GM23338 (cell line): ENCODE measurements around the gene MGLL. TPM values are rescaled to one million over a fixed set of nuclear protein-coding genes. Genes with fewer than 3 reads are reported as not detected.

ENCODE experiments used
- CTCF ChIP-seq, 2 experiments: fragments of 200-600 bp in 1 of 2; sonication (generic) in 1 of 2; conservative IDR thresholded peaks; 2 replicates each; pipeline versions ENCODE4 v1.5.1 to v1.6.1; 2016 to 2017; ENCODE audit warnings: antibody characterized with exemption in 2 of 2, low read depth in 2 of 2, mild to moderate bottlenecking in 2 of 2, moderate library complexity in 1 of 2
- REST ChIP-seq: IDR thresholded peaks from one replicate; pipeline ENCODE4 v1.6.1; 2018; ENCODE audit warnings: antibody characterized with exemption; ENCODE audit not compliant: unreplicated experiment
- ZNF114 ChIP-seq: fragments of 250-450 bp; sonication (Bioruptor Pico); IDR thresholded peaks from 2 replicates; pipeline ENCODE4 v1.5.0; 2020; ENCODE audit warnings: mild to moderate bottlenecking, moderate library complexity
- polyA plus RNA-seq: library from polyadenylated mRNA; unstranded; fragments of >200 nt; fragmentation: Nextera tagmentation; extraction: Ambion mirVana; gene quantifications from 2 replicates; pipeline ENCODE4 v1.2.1, GENCODE V29; 2016
- total RNA-seq: library from RNA; depleted of rRNA; stranded (reverse); fragments of >200 nt; shearing (Covaris generic); gene quantifications from 2 replicates; pipeline ENCODE4 v1.2.3, GENCODE V29; 2014
- TF ChIP-seq, protein P1 (sequence below): fragments of 250-450 bp; sonication (Bioruptor Pico); IDR thresholded peaks from 2 replicates; pipeline ENCODE4 v1.5.0; 2020; ENCODE audit warnings: mild to moderate bottlenecking, moderate library complexity

The MGLL gene
- total and polyA plus RNA-seq, 2 experiments from 2014 or later: 0.71 to 0.83 TPM

DNA sequence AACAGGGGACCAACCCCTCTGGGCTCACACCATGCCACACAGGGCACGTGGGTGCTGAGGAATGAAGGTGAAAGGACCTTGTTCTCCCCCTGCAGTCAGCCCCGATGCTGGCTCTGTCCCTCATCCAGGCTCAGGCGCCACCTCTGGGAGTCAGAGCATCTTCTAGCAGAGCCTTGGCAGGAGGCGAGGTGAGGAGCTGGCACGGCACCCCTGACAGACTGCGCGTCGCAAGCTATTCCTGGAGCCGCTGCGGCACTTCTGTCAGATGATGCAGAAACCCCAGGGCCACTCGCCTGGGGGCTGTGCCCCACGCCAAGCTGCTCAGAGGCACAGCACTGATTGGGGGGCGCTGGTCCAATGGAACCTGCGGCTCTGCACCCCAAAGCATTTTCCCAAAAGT, 62.0 kb downstream of the MGLL start (continued):
- TF ChIP-seq, protein P1, sequence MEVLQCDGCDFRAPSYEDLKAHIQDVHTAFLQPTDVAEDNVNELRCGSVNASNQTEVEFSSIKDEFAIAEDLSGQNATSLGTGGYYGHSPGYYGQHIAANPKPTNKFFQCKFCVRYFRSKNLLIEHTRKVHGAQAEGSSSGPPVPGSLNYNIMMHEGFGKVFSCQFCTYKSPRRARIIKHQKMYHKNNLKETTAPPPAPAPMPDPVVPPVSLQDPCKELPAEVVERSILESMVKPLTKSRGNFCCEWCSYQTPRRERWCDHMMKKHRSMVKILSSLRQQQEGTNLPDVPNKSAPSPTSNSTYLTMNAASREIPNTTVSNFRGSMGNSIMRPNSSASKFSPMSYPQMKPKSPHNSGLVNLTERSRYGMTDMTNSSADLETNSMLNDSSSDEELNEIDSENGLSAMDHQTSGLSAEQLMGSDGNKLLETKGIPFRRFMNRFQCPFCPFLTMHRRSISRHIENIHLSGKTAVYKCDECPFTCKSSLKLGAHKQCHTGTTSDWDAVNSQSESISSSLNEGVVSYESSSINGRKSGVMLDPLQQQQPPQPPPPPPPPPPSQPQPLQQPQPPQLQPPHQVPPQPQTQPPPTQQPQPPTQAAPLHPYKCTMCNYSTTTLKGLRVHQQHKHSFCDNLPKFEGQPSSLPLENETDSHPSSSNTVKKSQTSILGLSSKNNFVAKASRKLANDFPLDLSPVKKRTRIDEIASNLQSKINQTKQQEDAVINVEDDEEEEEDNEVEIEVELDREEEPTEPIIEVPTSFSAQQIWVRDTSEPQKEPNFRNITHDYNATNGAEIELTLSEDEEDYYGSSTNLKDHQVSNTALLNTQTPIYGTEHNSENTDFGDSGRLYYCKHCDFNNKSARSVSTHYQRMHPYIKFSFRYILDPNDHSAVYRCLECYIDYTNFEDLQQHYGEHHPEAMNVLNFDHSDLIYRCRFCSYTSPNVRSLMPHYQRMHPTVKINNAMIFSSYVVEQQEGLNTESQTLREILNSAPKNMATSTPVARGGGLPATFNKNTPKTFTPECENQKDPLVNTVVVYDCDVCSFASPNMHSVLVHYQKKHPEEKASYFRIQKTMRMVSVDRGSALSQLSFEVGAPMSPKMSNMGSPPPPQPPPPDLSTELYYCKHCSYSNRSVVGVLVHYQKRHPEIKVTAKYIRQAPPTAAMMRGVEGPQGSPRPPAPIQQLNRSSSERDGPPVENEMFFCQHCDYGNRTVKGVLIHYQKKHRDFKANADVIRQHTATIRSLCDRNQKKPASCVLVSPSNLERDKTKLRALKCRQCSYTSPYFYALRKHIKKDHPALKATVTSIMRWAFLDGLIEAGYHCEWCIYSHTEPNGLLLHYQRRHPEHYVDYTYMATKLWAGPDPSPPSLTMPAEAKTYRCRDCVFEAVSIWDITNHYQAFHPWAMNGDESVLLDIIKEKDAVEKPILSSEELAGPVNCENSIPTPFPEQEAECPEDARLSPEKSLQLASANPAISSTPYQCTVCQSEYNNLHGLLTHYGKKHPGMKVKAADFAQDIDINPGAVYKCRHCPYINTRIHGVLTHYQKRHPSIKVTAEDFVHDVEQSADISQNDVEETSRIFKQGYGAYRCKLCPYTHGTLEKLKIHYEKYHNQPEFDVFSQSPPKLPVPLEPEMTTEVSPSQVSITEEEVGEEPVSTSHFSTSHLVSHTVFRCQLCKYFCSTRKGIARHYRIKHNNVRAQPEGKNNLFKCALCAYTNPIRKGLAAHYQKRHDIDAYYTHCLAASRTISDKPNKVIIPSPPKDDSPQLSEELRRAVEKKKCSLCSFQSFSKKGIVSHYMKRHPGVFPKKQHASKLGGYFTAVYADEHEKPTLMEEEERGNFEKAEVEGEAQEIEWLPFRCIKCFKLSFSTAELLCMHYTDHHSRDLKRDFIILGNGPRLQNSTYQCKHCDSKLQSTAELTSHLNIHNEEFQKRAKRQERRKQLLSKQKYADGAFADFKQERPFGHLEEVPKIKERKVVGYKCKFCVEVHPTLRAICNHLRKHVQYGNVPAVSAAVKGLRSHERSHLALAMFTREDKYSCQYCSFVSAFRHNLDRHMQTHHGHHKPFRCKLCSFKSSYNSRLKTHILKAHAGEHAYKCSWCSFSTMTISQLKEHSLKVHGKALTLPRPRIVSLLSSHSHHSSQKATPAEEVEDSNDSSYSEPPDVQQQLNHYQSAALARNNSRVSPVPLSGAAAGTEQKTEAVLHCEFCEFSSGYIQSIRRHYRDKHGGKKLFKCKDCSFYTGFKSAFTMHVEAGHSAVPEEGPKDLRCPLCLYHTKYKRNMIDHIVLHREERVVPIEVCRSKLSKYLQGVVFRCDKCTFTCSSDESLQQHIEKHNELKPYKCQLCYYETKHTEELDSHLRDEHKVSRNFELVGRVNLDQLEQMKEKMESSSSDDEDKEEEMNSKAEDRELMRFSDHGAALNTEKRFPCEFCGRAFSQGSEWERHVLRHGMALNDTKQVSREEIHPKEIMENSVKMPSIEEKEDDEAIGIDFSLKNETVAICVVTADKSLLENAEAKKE (CRISPR knock-in tag): no peak
- TF ChIP-seq ZNF114 (CRISPR knock-in tag): no peak
- TF ChIP-seq CTCF (conservative IDR thresholded peaks at IDR 0.05; ENCODE audit: low read depth in 2 of 2): no peak
- TF ChIP-seq REST: no peak
